MM.1S (cell line): Measurements from ENCODE around the gene LMLN.

Experiments
- DNase-seq: peaks from one replicate; pipeline ENCODE4 v3.0.0-alpha.2; 2015
- H2AFZ ChIP-seq: fragments of 300-600 bp; sonication (generic); 2 replicates; pipeline ENCODE4 v1.6.0; 2016; ENCODE audit warnings: antibody characterized with exemption, low read length
- H3F3A ChIP-seq: fragments of 300-600 bp; sonication (generic); 2 replicates; pipeline ENCODE4 v1.6.1; 2016; ENCODE audit warnings: mild to moderate bottlenecking, antibody characterized with exemption, low read length, moderate library complexity, mixed read lengths; ENCODE audit not compliant: insufficient read depth
- H3K27ac ChIP-seq: fragments of 300-600 bp; sonication (generic); 2 replicates; pipeline ENCODE4 v1.5.1; 2016; ENCODE audit warnings: mild to moderate bottlenecking, low read length
- H3K27me3 ChIP-seq: fragments of 300-600 bp; sonication (generic); replicated peaks from 2 replicates; pipeline ENCODE4 v1.6.0; 2016; ENCODE audit warnings: low read length; ENCODE audit not compliant: insufficient read depth
- H3K36me3 ChIP-seq: fragments of 300-600 bp; sonication (generic); replicated peaks from 2 replicates; pipeline ENCODE4 v1.6.1; 2016; ENCODE audit warnings: mild to moderate bottlenecking, low read length, mixed read lengths; ENCODE audit not compliant: insufficient read depth
- H3K4me1 ChIP-seq: fragments of 300-600 bp; sonication (generic); 2 replicates; pipeline ENCODE4 v1.6.1; 2016; ENCODE audit warnings: low read length, mixed read lengths
- H3K4me2 ChIP-seq: fragments of 300-600 bp; sonication (generic); 2 replicates; pipeline ENCODE4 v1.6.0; 2016; ENCODE audit warnings: low read depth, low read length
- H3K4me3 ChIP-seq: fragments of 300-600 bp; sonication (generic); 2 replicates; pipeline ENCODE4 v1.5.1; 2016; ENCODE audit warnings: low read length, mixed read lengths
- H3K79me2 ChIP-seq: fragments of 300-600 bp; sonication (generic); 2 replicates; pipeline ENCODE4 v1.6.1; 2016; ENCODE audit warnings: mixed run types, low read length, mixed read lengths
- H3K9ac ChIP-seq: fragments of 300-600 bp; sonication (generic); 2 replicates; pipeline ENCODE4 v1.6.1; 2016; ENCODE audit warnings: low read length, mixed read lengths
- H3K9me2 ChIP-seq: fragments of 300-600 bp; sonication (generic); replicated peaks from 2 replicates; pipeline ENCODE4 v1.6.1; 2016; ENCODE audit warnings: mild to moderate bottlenecking, low read length, mixed read lengths; ENCODE audit not compliant: insufficient read depth
- H3K9me3 ChIP-seq: fragments of 300-600 bp; sonication (generic); replicated peaks from 2 replicates; pipeline ENCODE4 v1.6.1; 2016; ENCODE audit warnings: mild to moderate bottlenecking, low read length, mixed read lengths; ENCODE audit not compliant: insufficient read depth
- H4K20me1 ChIP-seq: fragments of 300-600 bp; sonication (generic); 2 replicates; pipeline ENCODE4 v1.6.1; 2016; ENCODE audit warnings: mild to moderate bottlenecking, low read length, moderate library complexity, mixed read lengths; ENCODE audit not compliant: insufficient read depth
- EZH2 ChIP-seq: fragments of 300-600 bp; sonication (generic); optimal IDR thresholded peaks from 2 replicates; pipeline ENCODE3; 2017; ENCODE audit warnings: low read depth, mild to moderate bottlenecking, antibody characterized with exemption, low read length, mixed read lengths
- EZH2phosphoT487 ChIP-seq: fragments of 300-600 bp; sonication (generic); IDR thresholded peaks from 2 replicates; pipeline ENCODE4 v1.6.1; 2018; ENCODE audit warnings: antibody characterized with exemption, low read length
- TF ChIP-seq, protein P1 (sequence below): fragments of 300-600 bp; sonication (generic); IDR thresholded peaks from 2 replicates; pipeline ENCODE4 v1.5.1; 2016; ENCODE audit warnings: antibody characterized with exemption, low read length, mixed read lengths

LMLN gene

DNA sequence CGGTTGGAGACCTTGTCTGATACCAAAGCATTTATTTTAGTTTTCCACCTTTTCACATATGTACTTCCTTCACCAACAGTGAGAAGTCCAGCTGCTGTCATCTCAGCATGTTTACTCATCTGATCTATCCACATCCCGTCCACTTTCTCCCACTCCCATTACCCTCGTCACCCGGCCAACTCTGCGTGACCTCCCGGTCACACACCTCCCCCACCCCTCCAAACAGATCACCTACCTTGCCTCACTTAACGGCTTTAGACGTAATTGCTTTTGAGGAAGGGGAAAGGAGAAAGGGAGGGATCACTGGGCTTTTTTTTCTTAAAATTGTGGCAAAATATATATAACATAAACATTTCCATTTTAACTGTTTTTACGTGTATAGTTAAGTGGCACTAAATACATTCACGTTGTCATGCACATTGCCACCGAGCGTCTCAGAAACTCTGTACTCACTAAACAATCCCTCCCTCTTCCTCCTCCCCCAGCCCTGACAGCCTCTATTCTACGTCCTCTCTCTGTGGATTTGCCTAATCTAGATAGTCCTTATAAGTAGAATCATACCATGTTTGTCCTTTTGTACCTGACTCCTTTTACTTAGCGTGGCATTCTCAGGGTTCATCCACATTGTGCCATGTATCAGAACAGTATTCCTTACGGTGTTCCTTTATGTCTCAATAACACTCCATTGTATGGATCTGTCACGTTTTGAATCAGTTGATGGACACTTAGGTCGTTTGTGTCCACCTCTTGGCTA lies 67.2 kb downstream of the LMLN start:
- Histone ChIP-seq H3K4me1 (no peaks in the 10 kb centered on the region), H3K4me3 (no peak overlapping the region), H2AFZ (no peak overlapping the region), H3K27me3 (no peaks in the 10 kb centered on the region), H3K27ac (no peak overlapping the region), H3F3A (no peaks in the 10 kb centered on the region), H3K36me3 (no peaks in the 10 kb centered on the region), H3K4me2 (no peak overlapping the region), H4K20me1 (no peaks in the 10 kb centered on the region), H3K9me2 (no peaks in the 10 kb centered on the region), H3K79me2 (no peaks in the 10 kb centered on the region), H3K9me3 (no peaks in the 10 kb centered on the region), H3K9ac (no peak overlapping the region)
- TF ChIP-seq, protein P1, sequence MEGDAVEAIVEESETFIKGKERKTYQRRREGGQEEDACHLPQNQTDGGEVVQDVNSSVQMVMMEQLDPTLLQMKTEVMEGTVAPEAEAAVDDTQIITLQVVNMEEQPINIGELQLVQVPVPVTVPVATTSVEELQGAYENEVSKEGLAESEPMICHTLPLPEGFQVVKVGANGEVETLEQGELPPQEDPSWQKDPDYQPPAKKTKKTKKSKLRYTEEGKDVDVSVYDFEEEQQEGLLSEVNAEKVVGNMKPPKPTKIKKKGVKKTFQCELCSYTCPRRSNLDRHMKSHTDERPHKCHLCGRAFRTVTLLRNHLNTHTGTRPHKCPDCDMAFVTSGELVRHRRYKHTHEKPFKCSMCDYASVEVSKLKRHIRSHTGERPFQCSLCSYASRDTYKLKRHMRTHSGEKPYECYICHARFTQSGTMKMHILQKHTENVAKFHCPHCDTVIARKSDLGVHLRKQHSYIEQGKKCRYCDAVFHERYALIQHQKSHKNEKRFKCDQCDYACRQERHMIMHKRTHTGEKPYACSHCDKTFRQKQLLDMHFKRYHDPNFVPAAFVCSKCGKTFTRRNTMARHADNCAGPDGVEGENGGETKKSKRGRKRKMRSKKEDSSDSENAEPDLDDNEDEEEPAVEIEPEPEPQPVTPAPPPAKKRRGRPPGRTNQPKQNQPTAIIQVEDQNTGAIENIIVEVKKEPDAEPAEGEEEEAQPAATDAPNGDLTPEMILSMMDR: no peak
- TF ChIP-seq EZH2phosphoT487 (no peak), EZH2 (no peak)
- no peak for DNase-seq

DNA sequence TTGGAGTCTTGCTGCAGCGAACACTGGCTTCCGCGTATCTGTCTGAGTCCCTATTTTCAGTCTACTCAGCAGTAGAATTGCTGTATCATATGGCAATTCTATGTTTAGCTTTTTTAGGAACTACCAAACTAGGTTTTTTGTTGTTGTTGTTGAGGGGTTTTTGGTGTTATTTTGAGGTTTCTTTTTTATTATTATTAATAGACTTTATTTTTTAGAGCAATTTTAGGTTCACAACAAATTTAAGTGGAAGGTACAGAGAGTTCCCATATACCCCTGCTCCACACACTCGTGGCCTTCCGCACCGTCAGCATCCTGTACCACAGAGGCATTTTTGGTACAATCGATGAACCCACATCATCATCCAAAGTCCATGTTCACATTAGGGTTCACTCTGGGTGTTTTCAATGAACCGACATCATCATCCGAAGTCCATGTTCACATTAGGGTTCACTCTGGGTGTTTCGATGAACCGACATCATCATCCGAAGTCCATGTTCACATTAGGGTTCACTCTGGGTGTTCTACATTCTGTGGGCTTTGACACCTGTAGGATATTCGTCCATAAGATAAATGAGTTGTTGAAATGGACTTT lies 67.9 kb downstream of the LMLN start:
- H3F3A ChIP-seq: no peaks in the 10 kb centered on the region
- no peak overlapping the region for H3K4me3 ChIP-seq
- TF ChIP-seq EZH2 (no peak), EZH2phosphoT487 (no peak)
- TF ChIP-seq, protein P1: no peak
- no peak for DNase-seq
- no peaks in the 10 kb centered on the region for H3K79me2 ChIP-seq
- no peaks in the 10 kb centered on the region for H3K4me1 ChIP-seq
- no peak overlapping the region for H2AFZ ChIP-seq
- H3K9me3 ChIP-seq: no peaks in the 10 kb centered on the region
- no peak overlapping the region for H3K9ac ChIP-seq
- H4K20me1 ChIP-seq: no peaks in the 10 kb centered on the region
- no peak overlapping the region for H3K27ac ChIP-seq
- H3K27me3 ChIP-seq: no peaks in the 10 kb centered on the region
- H3K36me3 ChIP-seq: no peaks in the 10 kb centered on the region
- no peaks in the 10 kb centered on the region for H3K9me2 ChIP-seq
- no peak overlapping the region for H3K4me2 ChIP-seq

DNA sequence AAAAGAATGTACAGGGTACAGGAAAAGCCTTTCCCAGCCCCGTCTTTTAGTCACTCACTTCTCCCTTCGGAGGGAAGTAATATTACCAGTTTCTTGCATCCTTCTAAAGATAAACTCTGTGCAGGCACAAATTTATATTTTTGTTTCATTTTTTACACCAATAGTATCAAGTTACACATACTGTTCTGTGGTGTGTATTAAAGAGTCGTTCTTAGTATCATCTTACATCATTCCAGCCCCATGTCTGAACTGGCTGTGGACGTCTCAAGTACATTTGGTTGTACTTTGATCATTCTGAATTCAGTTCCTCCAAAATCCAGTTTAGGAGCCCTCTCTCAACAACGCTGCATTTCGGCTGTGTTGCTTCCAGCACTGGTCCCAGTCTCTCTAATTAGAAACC lies 68.7 kb downstream of the LMLN start:
- H3K9ac ChIP-seq: no peak overlapping the region
- H3K4me3 ChIP-seq: no peak overlapping the region
- H4K20me1 ChIP-seq: no peaks in the 10 kb centered on the region
- H3K4me2 ChIP-seq: no peak overlapping the region
- H3K79me2 ChIP-seq: no peaks in the 10 kb centered on the region
- no peaks in the 10 kb centered on the region for H3K4me1 ChIP-seq
- no peaks in the 10 kb centered on the region for H3K36me3 ChIP-seq
- H3K27ac ChIP-seq: no peak overlapping the region
- no peaks in the 10 kb centered on the region for H3K9me2 ChIP-seq
- no peaks in the 10 kb centered on the region for H3K27me3 ChIP-seq
- H2AFZ ChIP-seq: no peak overlapping the region
- no peak for DNase-seq
- no peaks in the 10 kb centered on the region for H3K9me3 ChIP-seq
- TF ChIP-seq, protein P1: no peak
- TF ChIP-seq EZH2 (no peak), EZH2phosphoT487 (no peak)
- no peaks in the 10 kb centered on the region for H3F3A ChIP-seq
